Endothelial cell of hepatic sinusoid (primary cell): ENCODE measurements around the gene LRRC27.
"Not testable (repeated sequence)": the region's sequence is repeated elsewhere in the genome, so short reads cannot be mapped to it uniquely, and the experiment has no call there.

Experiments used
- in situ Hi-C: cut with HindIII; loops from 2 replicates; pipeline ENCODE4 v1.10.0; 2017; ENCODE audit warnings: low sequenced_read_pairs

The LRRC27 gene

GRCh38 chr10:132336064-132336746 lies 4.2 kb downstream of the LRRC27 start:
- in situ Hi-C loops = no loop called here

GRCh38 chr10:132336919-132337407 lies 5.0 kb downstream of the LRRC27 start:
- in situ Hi-C loops = no loop called here

GRCh38 chr10:132337854-132338253 lies 5.9 kb downstream of the LRRC27 start:
- in situ Hi-C loops = not testable (repeated sequence)

- in situ Hi-C loops = no loop called here
Measured at GRCh38 chr10:132338876-132339275, 6.9 kb downstream of the LRRC27 start.

GRCh38 chr10:132339276-132339675 lies 7.3 kb downstream of the LRRC27 start:
- in situ Hi-C loops = no loop called here

GRCh38 chr10:132341017-132341416 lies 9.0 kb downstream of the LRRC27 start:
- in situ Hi-C loops = loop anchor here (5.0 to 10.0 kb wide), 4 partner anchors 84 to 181 kb away; no protein-coding TSS in a partner anchor

GRCh38 chr10:132341781-132342180 lies 9.8 kb downstream of the LRRC27 start:
- in situ Hi-C loops = loop anchor here (5.0 to 10.0 kb wide), 4 partner anchors 84 to 181 kb away; no protein-coding TSS in a partner anchor

GRCh38 chr10:132342553-132342952 lies 10.6 kb downstream of the LRRC27 start:
- in situ Hi-C loops = loop anchor here (5.0 to 10.0 kb wide), 4 partner anchors 85 to 180 kb away; no protein-coding TSS in a partner anchor

GRCh38 chr10:132344386-132344785 lies 12.4 kb downstream of the LRRC27 start:
- in situ Hi-C loops = loop anchor here (5.0 to 10.0 kb wide), 4 partner anchors 87 to 178 kb away; no protein-coding TSS in a partner anchor

- in situ Hi-C loops = loop anchor here (10.0 kb wide), 1 partner anchor 141 kb away; no protein-coding TSS in a partner anchor
Measured at GRCh38 chr10:132345345-132345744, 13.4 kb downstream of the LRRC27 start.

GRCh38 chr10:132346806-132347205 lies 14.8 kb downstream of the LRRC27 start:
- in situ Hi-C loops = loop anchor here (10.0 kb wide), 1 partner anchor 142 kb away; no protein-coding TSS in a partner anchor

- in situ Hi-C loops = loop anchor here (10.0 kb wide), 1 partner anchor 143 kb away; no protein-coding TSS in a partner anchor
Measured at GRCh38 chr10:132347211-132347930, 15.4 kb downstream of the LRRC27 start.

- in situ Hi-C loops = loop anchor here (10.0 kb wide), 1 partner anchor 143 kb away; no protein-coding TSS in a partner anchor
Measured at GRCh38 chr10:132347931-132348267, 15.9 kb downstream of the LRRC27 start.

- in situ Hi-C loops = loop anchor here (10.0 kb wide), 1 partner anchor 145 kb away; no protein-coding TSS in a partner anchor
Measured at GRCh38 chr10:132349766-132350165, 17.8 kb downstream of the LRRC27 start.

GRCh38 chr10:132350391-132350790 lies 18.4 kb downstream of the LRRC27 start:
- in situ Hi-C loops = no loop called here

GRCh38 chr10:132350946-132351345 lies 19.0 kb downstream of the LRRC27 start:
- in situ Hi-C loops = no loop called here

- in situ Hi-C loops = no loop called here
Measured at GRCh38 chr10:132351611-132352010, 19.6 kb downstream of the LRRC27 start.

GRCh38 chr10:132352462-132353308 lies 20.7 kb downstream of the LRRC27 start:
- in situ Hi-C loops = not testable (repeated sequence)

GRCh38 chr10:132353456-132354355 lies 21.7 kb downstream of the LRRC27 start:
- in situ Hi-C loops = no loop called here
